SK-N-SH (cell line): Measurements from ENCODE around the gene MPV17L2. TPM values are rescaled to one million over a fixed set of nuclear protein-coding genes. Genes with fewer than 3 reads are reported as not detected.

Experiments used
- CTCF ChIA-PET: fragments of 300-600, 350-600 bp; formaldehyde crosslinking; extraction: SDS; loops from one replicate; lab custom pipeline; 2021; lab: Yijun Ruan, JAX
- POLR2A ChIA-PET: fragments of 350-600 bp; sonication (Branson Sonifier 250); formaldehyde crosslinking; extraction: SDS; loops from one replicate; lab custom pipeline; 2020; ENCODE audit warnings: antibody characterized with exemption, inconsistent platforms; lab: Yijun Ruan, JAX
- DNase-seq: peaks from one replicate; pipeline ENCODE4 v3.0.0; 2012
- H2AFZ ChIP-seq: fragments of 200-600 bp; sonication (generic); 2 replicates; pipeline ENCODE4 v1.8.1; 2016; ENCODE audit warnings: antibody characterized with exemption, mild to moderate bottlenecking, low read depth
- H3F3A ChIP-seq: fragments of 200-600 bp; sonication (generic); replicated peaks from 2 replicates; pipeline ENCODE3; 2016; ENCODE audit warnings: antibody characterized with exemption, mild to moderate bottlenecking; ENCODE audit not compliant: insufficient read depth
- H3K27ac ChIP-seq, 2 experiments: fragments of 200-500 bp in 1 of 2; fragments of 200-600 bp in 1 of 2; sonication (Bioruptor generic) in 1 of 2; sonication (generic), shearing (Covaris generic) in 1 of 2; 2 replicates each; pipeline versions ENCODE4 v1.5.1 to v1.6.1; 2014 to 2016; ENCODE audit warnings: low read depth in 2 of 2, inconsistent platforms in 1 of 2, low read length in 1 of 2, mild to moderate bottlenecking in 1 of 2, mixed read lengths in 1 of 2
- H3K27me3 ChIP-seq: fragments of 200-600 bp; sonication (generic), shearing (Covaris generic); 2 replicates; pipeline ENCODE4 v1.6.1; 2016; ENCODE audit warnings: mixed run types; ENCODE audit not compliant: insufficient read depth
- H3K36me3 ChIP-seq, 2 experiments: fragments of 200-500 bp in 1 of 2; fragments of 200-600 bp in 1 of 2; sonication (Bioruptor generic) in 1 of 2; sonication (generic) in 1 of 2; replicated peaks in 1 of 2; 2 replicates each; pipeline versions ENCODE3 to v1.5.1; 2014 to 2016; ENCODE audit warnings: low read length in 1 of 2, mild to moderate bottlenecking in 1 of 2; ENCODE audit not compliant: insufficient read depth in 2 of 2, control insufficient read depth in 1 of 2
- H3K4me1 ChIP-seq, 2 experiments: fragments of 200-500 bp in 1 of 2; fragments of 200-600 bp in 1 of 2; sonication (Bioruptor generic) in 1 of 2; sonication (generic), shearing (Covaris generic) in 1 of 2; 2 replicates each; pipeline versions ENCODE4 v1.5.1 to v1.6.1; 2014 to 2016; ENCODE audit warnings: low read depth in 1 of 2, low read length in 1 of 2, mixed run types in 1 of 2; ENCODE audit not compliant: insufficient read depth in 2 of 2, control insufficient read depth in 1 of 2
- H3K4me2 ChIP-seq: fragments of 200-600 bp; sonication (generic), shearing (Covaris generic); 2 replicates; pipeline ENCODE4 v1.6.1; 2017; ENCODE audit warnings: mixed run types
- H3K4me3 ChIP-seq, 2 experiments: fragments of 200-500 bp in 1 of 2; fragments of 200-600 bp in 1 of 2; sonication (Bioruptor generic) in 1 of 2; sonication (generic), shearing (Covaris generic) in 1 of 2; 2 replicates each; pipeline versions ENCODE4 v1.5.1 to v1.8.1; 2014 to 2016; ENCODE audit warnings: low read depth in 2 of 2, inconsistent platforms in 1 of 2, low read length in 1 of 2, mild to moderate bottlenecking in 1 of 2, mixed read lengths in 1 of 2, moderate library complexity in 1 of 2
- H3K79me2 ChIP-seq: fragments of 200-600 bp; sonication (generic); 2 replicates; pipeline ENCODE4 v1.8.1; 2017; ENCODE audit warnings: mild to moderate bottlenecking; ENCODE audit not compliant: insufficient read depth
- H3K9ac ChIP-seq: fragments of 200-600 bp; sonication (generic); 2 replicates; pipeline ENCODE4 v1.6.1; 2017; ENCODE audit warnings: mixed run types
- H3K9me2 ChIP-seq: fragments of 200-600 bp; sonication (generic); 2 replicates; pipeline ENCODE4 v1.6.1; 2017; ENCODE audit warnings: mixed run types
- H3K9me3 ChIP-seq: fragments of 200-600 bp; sonication (generic); 2 replicates; pipeline ENCODE4 v1.6.1; 2017; ENCODE audit warnings: mixed run types, mild to moderate bottlenecking, moderate library complexity
- H4K20me1 ChIP-seq: fragments of 200-600 bp; sonication (generic); 2 replicates; pipeline ENCODE4 v1.6.1; 2017; ENCODE audit warnings: mild to moderate bottlenecking, mixed run types; ENCODE audit not compliant: insufficient read depth
- EZH2phosphoT487 ChIP-seq: fragments of 200-600 bp; sonication (generic); IDR thresholded peaks from 2 replicates; pipeline ENCODE4 v1.6.1; 2017; ENCODE audit warnings: low read depth, mixed run types, mild to moderate bottlenecking, antibody characterized with exemption, moderate library complexity, borderline replicate concordance
- FOXM1 ChIP-seq: IDR thresholded peaks from 2 replicates; pipeline ENCODE4 v1.4.0; 2012; ENCODE audit warnings: low read depth, mild to moderate bottlenecking
- GABPA ChIP-seq: IDR thresholded peaks from 2 replicates; pipeline ENCODE4 v1.4.0; 2012; ENCODE audit warnings: low read depth, mild to moderate bottlenecking
- GATA2 ChIP-seq: sonication (generic); formaldehyde crosslinking; IDR thresholded peaks from 2 replicates; pipeline ENCODE4 v1.5.0; 2020; ENCODE audit warnings: mild to moderate bottlenecking, missing genetic modification reagents
- MEF2A ChIP-seq: IDR thresholded peaks from 2 replicates; pipeline ENCODE4 v1.4.0; 2012; ENCODE audit warnings: low read depth, borderline replicate concordance
- NRF1 ChIP-seq: IDR thresholded peaks from 2 replicates; pipeline ENCODE4 v1.6.1; 2012; ENCODE audit warnings: low read depth, mild to moderate bottlenecking, low read length
- POLR2AphosphoS5 ChIP-seq: IDR thresholded peaks from 2 replicates; pipeline ENCODE4 v1.6.1; 2012; ENCODE audit warnings: low read depth, low read length
- RCOR1 ChIP-seq: fragments of 150-350 bp; IDR thresholded peaks from 2 replicates; pipeline ENCODE4 v1.6.1; 2017; ENCODE audit warnings: antibody characterized with exemption, low read length
- RFX5 ChIP-seq: IDR thresholded peaks from 2 replicates; pipeline ENCODE4 v1.6.1; 2012; ENCODE audit warnings: mild to moderate bottlenecking, improper control_type of control experiment, low read length
- SIN3A ChIP-seq: IDR thresholded peaks from 2 replicates; pipeline ENCODE4 v1.6.1; 2012; ENCODE audit warnings: low read depth, mild to moderate bottlenecking, low read length, moderate library complexity, borderline replicate concordance
- TEAD4 ChIP-seq: IDR thresholded peaks from 2 replicates; pipeline ENCODE4 v1.4.0; 2012; ENCODE audit warnings: mild to moderate bottlenecking, borderline replicate concordance; ENCODE audit not compliant: insufficient read depth
- WGBS: methylation state at CpG from one replicate; pipeline ENCODE4 v1.1.6; 2017; ENCODE audit warnings: low lambda C conversion rate; 5-methylcytosine and 5-hydroxymethylcytosine counted together
- polyA plus RNA-seq, 3 experiments: library from polyadenylated mRNA; depleted of rRNA; stranded (reverse); fragments of >200 nt; gene quantifications; 2 replicates each; pipeline ENCODE4 v1.2.3, GENCODE V29; 2012
- TF ChIP-seq, protein P1 (sequence below): IDR thresholded peaks from 2 replicates; pipeline ENCODE4 v1.6.1; 2012; ENCODE audit warnings: mild to moderate bottlenecking, low read depth, low read length, moderate library complexity

Gene MPV17L2
- polyA plus RNA-seq, 1 of the 3 experiments (the other 2 are of a cell fraction) = 17.5 TPM

- TF ChIP-seq, protein P1, sequence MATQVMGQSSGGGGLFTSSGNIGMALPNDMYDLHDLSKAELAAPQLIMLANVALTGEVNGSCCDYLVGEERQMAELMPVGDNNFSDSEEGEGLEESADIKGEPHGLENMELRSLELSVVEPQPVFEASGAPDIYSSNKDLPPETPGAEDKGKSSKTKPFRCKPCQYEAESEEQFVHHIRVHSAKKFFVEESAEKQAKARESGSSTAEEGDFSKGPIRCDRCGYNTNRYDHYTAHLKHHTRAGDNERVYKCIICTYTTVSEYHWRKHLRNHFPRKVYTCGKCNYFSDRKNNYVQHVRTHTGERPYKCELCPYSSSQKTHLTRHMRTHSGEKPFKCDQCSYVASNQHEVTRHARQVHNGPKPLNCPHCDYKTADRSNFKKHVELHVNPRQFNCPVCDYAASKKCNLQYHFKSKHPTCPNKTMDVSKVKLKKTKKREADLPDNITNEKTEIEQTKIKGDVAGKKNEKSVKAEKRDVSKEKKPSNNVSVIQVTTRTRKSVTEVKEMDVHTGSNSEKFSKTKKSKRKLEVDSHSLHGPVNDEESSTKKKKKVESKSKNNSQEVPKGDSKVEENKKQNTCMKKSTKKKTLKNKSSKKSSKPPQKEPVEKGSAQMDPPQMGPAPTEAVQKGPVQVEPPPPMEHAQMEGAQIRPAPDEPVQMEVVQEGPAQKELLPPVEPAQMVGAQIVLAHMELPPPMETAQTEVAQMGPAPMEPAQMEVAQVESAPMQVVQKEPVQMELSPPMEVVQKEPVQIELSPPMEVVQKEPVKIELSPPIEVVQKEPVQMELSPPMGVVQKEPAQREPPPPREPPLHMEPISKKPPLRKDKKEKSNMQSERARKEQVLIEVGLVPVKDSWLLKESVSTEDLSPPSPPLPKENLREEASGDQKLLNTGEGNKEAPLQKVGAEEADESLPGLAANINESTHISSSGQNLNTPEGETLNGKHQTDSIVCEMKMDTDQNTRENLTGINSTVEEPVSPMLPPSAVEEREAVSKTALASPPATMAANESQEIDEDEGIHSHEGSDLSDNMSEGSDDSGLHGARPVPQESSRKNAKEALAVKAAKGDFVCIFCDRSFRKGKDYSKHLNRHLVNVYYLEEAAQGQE = no peak
- no peak for TF ChIP-seq RFX5
- TF ChIP-seq GATA2 (CRISPR knock-in tag) = no peak
- no peak for TF ChIP-seq POLR2AphosphoS5
These were observed 45.6 kb upstream of the MPV17L2 start (continued) for GRCh38 chr19:18147396-18147795.

DNA sequence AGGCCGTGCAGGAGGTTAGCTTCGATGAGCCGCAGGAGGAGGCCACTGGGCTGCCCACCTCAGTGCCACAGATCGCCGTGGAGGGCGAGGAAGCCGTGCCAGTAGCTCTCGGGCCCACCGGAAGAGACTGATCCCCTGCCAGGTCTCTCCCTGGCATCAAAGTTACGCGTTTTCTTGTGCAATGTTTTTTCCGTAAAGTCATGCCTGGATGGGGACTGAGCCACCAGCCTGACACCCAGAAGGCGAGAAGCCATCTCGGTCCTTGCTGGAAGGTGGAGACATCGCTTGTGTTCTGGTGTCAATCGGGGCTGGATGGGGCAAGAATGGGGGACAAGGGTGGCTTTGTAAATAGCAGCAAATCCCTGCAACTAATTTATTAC, 43.4 kb upstream of the MPV17L2 start:
- no peak for DNase-seq
- no peak overlapping the region for H3K9ac ChIP-seq
- H3K36me3 ChIP-seq = peaks cover 0 to 15% of the 10 kb centered on the region in 2 experiments
- H3K9me3 ChIP-seq = no peaks in the 10 kb centered on the region
- POLR2A ChIA-PET = no interaction called here
- CTCF ChIA-PET = interaction anchor here (1.4 kb wide), 1 partner anchor 36 kb away, joined by 5 read pairs; no protein-coding TSS in a partner anchor
- H4K20me1 ChIP-seq = peaks cover 5% of the 10 kb centered on the region; the same call in 1 of the 2 replicates
- H2AFZ ChIP-seq = no peak overlapping the region
- no peak overlapping the region for H3K27ac ChIP-seq
- peaks cover 0 to 16% of the 10 kb centered on the region in 2 experiments; a peak in 1 of 4 replicates for H3K4me1 ChIP-seq
- no peaks in the 10 kb centered on the region for H3K9me2 ChIP-seq
- no peak overlapping the region for H3K4me3 ChIP-seq
- H3K79me2 ChIP-seq = peaks cover 15% of the 10 kb centered on the region
- TF ChIP-seq RCOR1 = no peak
- TF ChIP-seq TEAD4 = no peak
- TF ChIP-seq FOXM1 = no peak
- no peak for TF ChIP-seq SIN3A
- TF ChIP-seq EZH2phosphoT487 = no peak
- TF ChIP-seq MEF2A = no peak
- TF ChIP-seq NRF1 = no peak
- TF ChIP-seq GABPA = no peak
- 92% methylated on average over 11 of the region's 16 CpGs for WGBS
- H3K4me2 ChIP-seq = no peak overlapping the region
- H3K27me3 ChIP-seq = no peaks in the 10 kb centered on the region
- peaks cover 10% of the 10 kb centered on the region for H3F3A ChIP-seq
